Measurements from ENCODE around the gene ETV3L. TPM values are rescaled to one million over a fixed set of nuclear protein-coding genes. Genes with fewer than 3 reads are reported as not detected.

ETV3L gene
- total RNA-seq, 1 donor from 2014 or later = not detected

GRCh38 chr1:157086299-157086698 lies 13.3 kb downstream of the ETV3L start:
- TF ChIP-seq CTCF (IDR thresholded peaks at IDR 0.05) = no peak
- H3K36me3 ChIP-seq = no peaks in the 10 kb centered on the region
- no peaks in the 10 kb centered on the region for H3K9me3 ChIP-seq
- no peak overlapping the region for H3K4me3 ChIP-seq
- H3K27ac ChIP-seq = no peak overlapping the region
- no peak for DNase-seq (ENCODE audit: low spot score in 2 of 2)
- H3K4me1 ChIP-seq = peaks cover 0 to 3% of the 10 kb centered on the region in 2 donors
- intact Hi-C loops (cut with DNase I) = no loop called here
- H3K27me3 ChIP-seq = no peaks in the 10 kb centered on the region

GRCh38 chr1:157085421-157085820 lies 14.2 kb downstream of the ETV3L start:
- no peak for DNase-seq (ENCODE audit: low spot score in 2 of 2)
- TF ChIP-seq CTCF (IDR thresholded peaks at IDR 0.05) = no peak
- H3K27me3 ChIP-seq = no peaks in the 10 kb centered on the region
- no peak overlapping the region for H3K27ac ChIP-seq
- no peak overlapping the region for H3K4me3 ChIP-seq
- no peaks in the 10 kb centered on the region for H3K36me3 ChIP-seq
- H3K9me3 ChIP-seq = no peaks in the 10 kb centered on the region
- intact Hi-C loops (cut with DNase I) = no loop called here
- H3K4me1 ChIP-seq = peaks cover 0 to 2% of the 10 kb centered on the region in 2 donors

- TF ChIP-seq CTCF (IDR thresholded peaks at IDR 0.05) = no peak
- H3K36me3 ChIP-seq = no peaks in the 10 kb centered on the region
- DNase-seq (ENCODE audit: low spot score in 2 of 2) = no peak
- no peaks in the 10 kb centered on the region for H3K27me3 ChIP-seq
- intact Hi-C loops (cut with DNase I) = no loop called here
- H3K4me3 ChIP-seq = no peak overlapping the region
- H3K4me1 ChIP-seq = no peaks in the 10 kb centered on the region
- H3K27ac ChIP-seq = no peak overlapping the region
- no peaks in the 10 kb centered on the region for H3K9me3 ChIP-seq
Observed at GRCh38 chr1:157084720-157085119, 14.9 kb downstream of the ETV3L start.

- DNase-seq (ENCODE audit: low spot score in 2 of 2) = no peak
- Histone ChIP-seq H3K4me3 (no peak overlapping the region), H3K4me1 (no peaks in the 10 kb centered on the region), H3K27ac (no peak overlapping the region), H3K27me3 (no peaks in the 10 kb centered on the region), H3K36me3 (no peaks in the 10 kb centered on the region), H3K9me3 (no peaks in the 10 kb centered on the region)
- TF ChIP-seq CTCF (IDR thresholded peaks at IDR 0.05) = no peak
- intact Hi-C loops (cut with DNase I) = no loop called here
Observed at GRCh38 chr1:157081707-157082106, 17.9 kb downstream of the ETV3L start.

GRCh38 chr1:157080714-157081113 lies 18.9 kb downstream of the ETV3L start:
- DNase-seq (ENCODE audit: low spot score in 2 of 2) = no peak
- H3K4me3 ChIP-seq = no peak overlapping the region
- TF ChIP-seq CTCF (IDR thresholded peaks at IDR 0.05) = no peak
- no peaks in the 10 kb centered on the region for H3K27me3 ChIP-seq
- H3K9me3 ChIP-seq = no peaks in the 10 kb centered on the region
- intact Hi-C loops (cut with DNase I) = no loop called here
- H3K27ac ChIP-seq = no peak overlapping the region
- no peaks in the 10 kb centered on the region for H3K36me3 ChIP-seq
- H3K4me1 ChIP-seq = no peaks in the 10 kb centered on the region

- no peak for DNase-seq (ENCODE audit: low spot score in 2 of 2)
Observed at GRCh38 chr1:157077394-157077793, 22.2 kb downstream of the ETV3L start.

More at GRCh38 chr1:157077394-157077793, 22.2 kb downstream of the ETV3L start:
- H3K4me3 ChIP-seq = no peak overlapping the region
- H3K9me3 ChIP-seq = no peaks in the 10 kb centered on the region
- no peak overlapping the region for H3K27ac ChIP-seq
- H3K36me3 ChIP-seq = no peaks in the 10 kb centered on the region
- intact Hi-C loops (cut with DNase I) = loop anchor here (10.0 kb wide), 1 partner anchor 113 kb away; no protein-coding TSS in a partner anchor
- no peaks in the 10 kb centered on the region for H3K4me1 ChIP-seq
- no peak for TF ChIP-seq CTCF (IDR thresholded peaks at IDR 0.05)
- H3K27me3 ChIP-seq = no peaks in the 10 kb centered on the region
